CD14-positive monocyte (primary cell): ENCODE measurements around the gene SMIM13. TPM values are rescaled to one million over a fixed set of nuclear protein-coding genes. Genes with fewer than 3 reads are reported as not detected.

ENCODE experiments used
- DNase-seq, 3 donors: peaks; one replicate each; pipeline ENCODE4 v3.0.0-alpha.2; 2011 to 2022
- H2AFZ ChIP-seq: 2 replicates; pipeline ENCODE4 v1.6.0; 2012; ENCODE audit warnings: mild to moderate bottlenecking, low read depth, low read length, inconsistent platforms; ENCODE audit not compliant: insufficient read depth, poor library complexity, severe bottlenecking
- H3K27ac ChIP-seq, 2 donors: 1 replicate in 1 of 2; 2 replicates in 1 of 2; pipeline ENCODE4 v1.5.1; 2012 to 2013; ENCODE audit warnings: low read length in 2 of 2, control low read depth in 1 of 2, inconsistent platforms in 1 of 2, low read depth in 1 of 2, mild to moderate bottlenecking in 1 of 2
- H3K27me3 ChIP-seq, 2 donors: one replicate each; pipeline versions ENCODE4 v1.6.0 to v1.6.1; 2011 to 2013; ENCODE audit warnings: low read length in 2 of 2; ENCODE audit not compliant: control insufficient read depth in 2 of 2, insufficient read depth in 2 of 2
- H3K36me3 ChIP-seq, 2 donors: replicated peaks in 1 of 2; 1 replicate in 1 of 2; 2 replicates in 1 of 2; pipeline versions ENCODE4 v1.5.1 to v1.6.1; 2012 to 2013; ENCODE audit warnings: low read length in 2 of 2, control low read depth in 1 of 2, inconsistent platforms in 1 of 2, mild to moderate bottlenecking in 1 of 2; ENCODE audit not compliant: insufficient read depth in 2 of 2, control insufficient read depth in 1 of 2
- H3K4me1 ChIP-seq, 2 donors: 1 replicate in 1 of 2; 2 replicates in 1 of 2; pipeline versions ENCODE4 v1.5.1 to v1.6.1; 2012 to 2013; ENCODE audit warnings: low read length in 2 of 2, control low read depth in 1 of 2, inconsistent platforms in 1 of 2, mild to moderate bottlenecking in 1 of 2, moderate library complexity in 1 of 2; ENCODE audit not compliant: insufficient read depth in 2 of 2, control insufficient read depth in 1 of 2
- H3K4me2 ChIP-seq: replicated peaks from 2 replicates; pipeline ENCODE3; 2012; ENCODE audit warnings: low read length, moderate library complexity, mild to moderate bottlenecking; ENCODE audit not compliant: poor library complexity, severe bottlenecking; ENCODE audit errors: extremely low read depth
- H3K4me3 ChIP-seq, 3 experiments: fragments of 200-600 bp in 1 of 3; sonication (generic) in 1 of 3; replicated peaks in 1 of 3; 1 replicate in 2 of 3; 2 replicates in 1 of 3; pipeline ENCODE4 v1.5.1; 2011 to 2013; ENCODE audit warnings: low read length in 3 of 3, mild to moderate bottlenecking in 3 of 3, control low read depth in 2 of 3, low read depth in 2 of 3, inconsistent platforms in 1 of 3, moderate library complexity in 1 of 3
- H3K79me2 ChIP-seq: 2 replicates; pipeline ENCODE4 v1.6.0; 2012; ENCODE audit warnings: mild to moderate bottlenecking, control low read depth, inconsistent platforms, low read length, moderate library complexity; ENCODE audit not compliant: insufficient read depth
- H3K9ac ChIP-seq: 2 replicates; pipeline ENCODE4 v1.6.0; 2017; ENCODE audit warnings: low read length, mild to moderate bottlenecking; ENCODE audit not compliant: insufficient read depth, poor library complexity, severe bottlenecking
- H3K9me3 ChIP-seq, 2 donors: replicated peaks in 1 of 2; 1 replicate in 1 of 2; 2 replicates in 1 of 2; pipeline versions ENCODE4 v1.5.1 to v1.6.1; 2012 to 2013; ENCODE audit warnings: low read length in 2 of 2, control low read depth in 1 of 2; ENCODE audit not compliant: control insufficient read depth in 1 of 2, insufficient read depth in 1 of 2
- H4K20me1 ChIP-seq: 2 replicates; pipeline ENCODE4 v1.6.0; 2012; ENCODE audit warnings: mild to moderate bottlenecking, low read length, control low read depth, moderate library complexity; ENCODE audit not compliant: insufficient read depth
- H3K27ac Mint-ChIP-seq, 7 donors: one replicate each; pipeline ENCODE4 v1.8.0; 2020; ENCODE audit warnings: mild to moderate bottlenecking in 7 of 7, mixed read lengths in 7 of 7, moderate library complexity in 6 of 7, inconsistent platforms in 2 of 7
- H3K27me3 Mint-ChIP-seq, 3 donors: one replicate each; pipeline ENCODE4 v1.8.0; 2021 to 2022; ENCODE audit warnings: low read depth in 3 of 3, mild to moderate bottlenecking in 3 of 3, mixed read lengths in 3 of 3, moderate library complexity in 3 of 3, inconsistent platforms in 1 of 3
- H3K36me3 Mint-ChIP-seq, 2 donors: one replicate each; pipeline ENCODE4 v1.8.0; 2020; ENCODE audit warnings: mixed read lengths in 2 of 2, inconsistent platforms in 1 of 2, mild to moderate bottlenecking in 1 of 2
- H3K4me1 Mint-ChIP-seq: one replicate; pipeline ENCODE4 v1.8.0; 2020; ENCODE audit warnings: mild to moderate bottlenecking, mixed read lengths
- H3K4me3 Mint-ChIP-seq, 2 donors: one replicate each; pipeline ENCODE4 v1.8.0; 2020; ENCODE audit warnings: mild to moderate bottlenecking in 2 of 2, mixed read lengths in 2 of 2, moderate library complexity in 1 of 2
- H3K9me3 Mint-ChIP-seq, 7 donors: one replicate each; pipeline ENCODE4 v1.8.0; 2020 to 2022; ENCODE audit warnings: mixed read lengths in 7 of 7, mild to moderate bottlenecking in 6 of 7, moderate library complexity in 6 of 7, inconsistent platforms in 2 of 7
- CTCF ChIP-seq: fragments of 200-600 bp; IDR thresholded peaks from one replicate; pipeline ENCODE4 v1.8.0; 2022; ENCODE audit warnings: antibody characterized with exemption, mild to moderate bottlenecking
- WGBS: methylation state at CpG from one replicate; pipeline ENCODE4 v1.1.5; 2013; ENCODE audit warnings: missing lambda C conversion rate; ENCODE audit not compliant: insufficient coverage; 5-methylcytosine and 5-hydroxymethylcytosine counted together
- intact Hi-C, 2 donors: fragments of 100-400 bp; cut with micrococcal nuclease; formaldehyde crosslinking; loops; one replicate each; pipeline versions ENCODE4 v1.15.0 to v1.15.1; 2023
- polyA plus RNA-seq, 3 donors: library from polyadenylated mRNA; depleted of rRNA in 1 of 3; unstranded in 2 of 3; stranded (reverse) in 1 of 3; fragments of 300-500 nt in 2 of 3; fragments of >200 nt in 1 of 3; fragmentation: Illumina TruSeq in 2 of 3; gene quantifications; 1 replicate in 2 of 3; 2 replicates in 1 of 3; pipeline ENCODE4 v1.2.3, GENCODE V29; 2012 to 2021

SMIM13 gene
- polyA plus RNA-seq, 3 donors, result 1.4 to 3.4 (median 2.4) TPM

DNA sequence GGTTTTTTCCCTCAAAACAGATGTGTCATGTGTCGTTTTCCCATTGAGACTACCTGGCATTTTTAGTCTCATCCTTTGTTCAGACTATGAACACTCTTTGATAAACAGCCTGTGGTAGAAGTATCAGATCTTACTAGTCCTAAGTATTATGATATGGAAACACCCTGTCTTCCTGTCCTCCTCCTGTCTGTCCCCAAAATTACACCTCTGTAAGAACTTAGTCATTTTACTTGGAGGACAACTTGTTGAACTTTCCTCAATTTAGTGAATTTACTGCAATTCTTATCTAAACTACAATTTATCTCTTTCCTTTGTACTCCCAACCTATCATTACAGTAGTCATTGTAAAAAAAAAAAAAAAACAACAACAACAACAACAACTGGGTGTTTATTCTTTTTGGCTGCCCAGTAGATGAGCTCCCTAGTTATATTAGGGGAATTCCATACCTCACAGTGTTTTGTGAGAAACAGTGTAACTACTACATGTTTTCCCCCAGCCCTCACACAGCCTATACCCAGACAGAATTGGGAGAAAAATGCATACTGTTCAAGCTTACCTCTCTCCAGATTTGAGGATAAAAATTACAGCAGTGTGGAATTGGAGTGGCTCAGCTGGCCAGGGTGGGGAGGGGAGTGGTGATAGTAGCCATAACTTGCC lies 36.4 kb downstream of the SMIM13 start:
- Mint-ChIP-seq H3K27me3 (peaks cover 0 to 2% (median 1%) of the 10 kb centered on the region in 3 donors), H3K9me3 (peaks cover 0 to 11% (median 4%) of the 10 kb centered on the region in 7 donors), H3K4me3 (no peak overlapping the region), H3K36me3 (peaks cover 21 to 28% of the 10 kb centered on the region in 2 donors), H3K27ac (peak overlapping the region in 1 of 7 donors; percentile 45), H3K4me1 (peaks cover 3% of the 10 kb centered on the region)
- no CpG with 5 or more reads among the region's 1 CpG for WGBS
- no peak for DNase-seq
- Histone ChIP-seq H3K27ac (no peak overlapping the region), H3K27me3 (no peaks in the 10 kb centered on the region), H3K79me2 (peaks cover 17% of the 10 kb centered on the region), H4K20me1 (peaks cover 23% of the 10 kb centered on the region), H3K4me3 (no peak overlapping the region), H3K36me3 (peaks cover 4 to 16% of the 10 kb centered on the region in 2 donors), H3K4me1 (no peaks in the 10 kb centered on the region), H3K9me3 (peaks cover 0 to 6% of the 10 kb centered on the region in 2 donors), H3K9ac (no peak overlapping the region), H2AFZ (no peak overlapping the region), H3K4me2 (no peak overlapping the region)
- intact Hi-C loops, result no loop called here
- TF ChIP-seq CTCF, result no peak

DNA sequence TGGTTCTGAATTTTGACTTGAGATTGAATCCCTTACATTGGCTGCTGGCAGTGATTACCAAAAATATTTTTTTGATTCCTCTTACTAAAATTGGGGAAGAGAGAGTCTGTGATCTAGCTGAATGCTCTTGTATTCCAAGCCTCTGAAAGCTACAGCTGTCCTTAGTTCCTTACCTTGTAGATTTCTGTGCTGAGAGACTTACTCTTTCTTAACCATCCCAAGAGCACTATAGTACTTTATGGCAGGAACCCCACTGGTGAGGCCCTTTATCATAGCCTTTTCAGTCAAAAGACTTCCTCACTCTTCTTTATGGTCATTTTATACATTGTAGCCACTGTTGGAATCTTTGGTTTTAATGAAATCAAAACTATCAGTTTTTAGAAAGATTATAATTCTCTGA lies 37.0 kb downstream of the SMIM13 start:
- peaks cover 9 to 22% of the 10 kb centered on the region in 2 donors for H3K36me3 ChIP-seq
- H3K79me2 ChIP-seq, result peaks cover 17% of the 10 kb centered on the region
- H3K4me3 ChIP-seq, result no peak overlapping the region
- H4K20me1 ChIP-seq, result peaks cover 23% of the 10 kb centered on the region
- H3K4me2 ChIP-seq, result no peak overlapping the region
- Mint-ChIP-seq H3K4me1 (peaks cover 3% of the 10 kb centered on the region), H3K9me3 (peaks cover 0 to 11% (median 4%) of the 10 kb centered on the region in 7 donors), H3K27ac (no peak overlapping the region), H3K27me3 (peaks cover 0 to 2% (median 1%) of the 10 kb centered on the region in 3 donors), H3K4me3 (no peak overlapping the region), H3K36me3 (peaks cover 26 to 33% of the 10 kb centered on the region in 2 donors)
- intact Hi-C loops, result no loop called here
- H3K9ac ChIP-seq, result no peak overlapping the region
- TF ChIP-seq CTCF, result no peak
- H2AFZ ChIP-seq, result no peak overlapping the region
- no peaks in the 10 kb centered on the region for H3K4me1 ChIP-seq
- H3K9me3 ChIP-seq, result peaks cover 0 to 6% of the 10 kb centered on the region in 2 donors
- no peaks in the 10 kb centered on the region for H3K27me3 ChIP-seq
- no peak for DNase-seq
- no peak overlapping the region for H3K27ac ChIP-seq
